Measurements from ENCODE around the gene NHERF2. TPM values are rescaled to one million over a fixed set of nuclear protein-coding genes. Genes with fewer than 3 reads are reported as not detected.
A peak's percentile ranks its signal among the peaks of the same experiment; 100 is the strongest.

NHERF2 gene
- total and polyA plus RNA-seq, 7 donors: 61.6 to 156 (median 86.8) TPM

DNA sequence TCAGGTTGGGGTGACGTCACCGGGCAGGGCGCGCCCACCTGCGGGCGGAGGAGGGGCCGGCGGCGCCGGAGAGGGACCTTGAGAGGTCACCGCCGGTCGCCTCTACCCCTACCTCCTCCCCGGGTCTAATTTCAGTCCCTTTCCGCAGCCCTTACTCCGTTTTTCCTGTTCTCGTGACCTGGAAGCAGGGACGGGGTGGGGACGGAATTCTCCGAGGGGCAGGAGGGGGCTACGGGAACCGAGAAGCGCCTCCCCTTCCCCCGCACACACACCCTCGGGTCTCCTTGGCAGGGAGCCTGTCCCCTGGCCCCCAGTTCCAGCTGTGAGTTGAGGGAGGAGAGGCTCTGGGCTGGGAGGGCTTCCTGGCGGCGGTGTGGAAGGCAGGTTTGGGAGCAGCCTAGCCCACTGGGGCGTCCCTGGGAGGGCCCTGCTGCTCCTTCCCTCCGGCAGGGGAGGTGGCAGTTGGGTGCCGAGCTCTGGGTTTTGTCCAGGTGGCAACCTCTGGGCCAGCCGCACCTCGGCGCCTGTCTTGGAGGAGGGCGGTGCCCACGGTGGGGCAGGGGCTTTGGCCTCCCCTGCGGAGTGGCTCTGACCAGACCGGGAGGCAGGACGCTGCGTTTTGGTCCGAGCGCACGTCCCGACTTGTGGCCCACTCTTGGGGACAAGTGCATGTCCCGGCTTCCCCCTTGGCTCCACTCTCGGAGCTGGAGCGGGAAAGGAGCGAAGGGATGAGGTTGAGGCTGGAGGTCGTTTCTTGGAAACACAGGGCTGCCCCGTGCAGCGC, 36.2 kb upstream of the NHERF2 start:
- H3K27me3 ChIP-seq (ENCODE audit: insufficient read depth in 3 of 3, low read length in 2 of 3): peaks cover 0 to 34% (median 20%) of the 10 kb centered on the region in 3 donors
- ATAC-seq: no peak
- no peaks in the 10 kb centered on the region for H3K9me3 ChIP-seq

DNA sequence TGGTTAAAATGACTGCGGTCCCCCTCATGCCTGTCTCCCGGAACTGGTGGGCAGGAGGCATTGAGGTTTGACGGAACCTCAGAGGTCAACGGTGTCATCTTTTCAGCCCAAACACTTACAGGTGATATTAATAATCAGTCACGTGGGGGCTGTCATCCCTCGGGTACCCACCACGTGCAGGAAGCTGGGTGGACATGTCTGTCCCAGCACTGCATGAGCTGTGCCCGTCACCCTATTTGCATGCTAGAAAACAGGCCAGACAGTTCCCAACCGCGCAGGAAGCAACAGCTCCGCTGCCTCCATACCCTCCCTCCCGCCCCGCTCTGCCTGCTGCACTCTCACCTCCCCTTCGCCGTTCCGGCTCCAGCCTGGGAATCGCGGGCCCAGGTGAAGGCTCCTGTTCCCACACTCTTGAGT, 35.6 kb upstream of the NHERF2 start:
- 15 to 18% (median 18%) methylated on average over 17 to 18 of the region's 18 CpGs for WGBS, 3 donors

More for the DNA sequence above, 36.2 kb upstream of the NHERF2 start:
- peaks cover 13% of the 10 kb centered on the region for H3K4me1 ChIP-seq
- peaks cover 4 to 18% of the 10 kb centered on the region in 2 donors for H3K36me3 ChIP-seq (ENCODE audit: insufficient read depth in 1 of 2, low read depth in 1 of 2)
- H3K27ac ChIP-seq: no peak overlapping the region
- 2 to 5% (median 4%) methylated on average over 31 to 50 of the region's 50 CpGs for WGBS, 3 donors
- intact Hi-C loops (cut with DNase I): no loop called here
- no peak for DNase-seq
- peak overlapping the region; percentile 1 for H3K4me3 ChIP-seq
- TF ChIP-seq, protein P1, sequence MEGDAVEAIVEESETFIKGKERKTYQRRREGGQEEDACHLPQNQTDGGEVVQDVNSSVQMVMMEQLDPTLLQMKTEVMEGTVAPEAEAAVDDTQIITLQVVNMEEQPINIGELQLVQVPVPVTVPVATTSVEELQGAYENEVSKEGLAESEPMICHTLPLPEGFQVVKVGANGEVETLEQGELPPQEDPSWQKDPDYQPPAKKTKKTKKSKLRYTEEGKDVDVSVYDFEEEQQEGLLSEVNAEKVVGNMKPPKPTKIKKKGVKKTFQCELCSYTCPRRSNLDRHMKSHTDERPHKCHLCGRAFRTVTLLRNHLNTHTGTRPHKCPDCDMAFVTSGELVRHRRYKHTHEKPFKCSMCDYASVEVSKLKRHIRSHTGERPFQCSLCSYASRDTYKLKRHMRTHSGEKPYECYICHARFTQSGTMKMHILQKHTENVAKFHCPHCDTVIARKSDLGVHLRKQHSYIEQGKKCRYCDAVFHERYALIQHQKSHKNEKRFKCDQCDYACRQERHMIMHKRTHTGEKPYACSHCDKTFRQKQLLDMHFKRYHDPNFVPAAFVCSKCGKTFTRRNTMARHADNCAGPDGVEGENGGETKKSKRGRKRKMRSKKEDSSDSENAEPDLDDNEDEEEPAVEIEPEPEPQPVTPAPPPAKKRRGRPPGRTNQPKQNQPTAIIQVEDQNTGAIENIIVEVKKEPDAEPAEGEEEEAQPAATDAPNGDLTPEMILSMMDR (IDR thresholded peaks at IDR 0.05): no peak

DNA sequence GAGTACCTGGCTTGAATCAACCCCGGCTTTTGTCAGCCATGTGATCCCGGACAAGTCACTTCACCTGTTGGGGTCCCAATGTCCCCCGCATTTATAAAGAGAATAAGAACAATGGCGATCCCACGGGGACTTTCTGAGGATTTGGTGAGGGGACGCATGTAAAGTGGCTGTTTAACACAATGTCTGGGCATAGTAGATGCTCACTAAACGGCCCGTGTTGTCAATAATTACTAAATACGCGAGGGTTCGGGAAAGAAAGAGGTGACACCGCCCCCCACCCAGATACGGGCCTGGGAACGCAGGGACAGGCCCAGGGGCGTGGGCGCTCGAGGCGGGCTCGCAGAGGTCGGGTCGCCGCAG, 35.1 kb upstream of the NHERF2 start:
- 16 to 19% (median 18%) methylated on average over 20 to 22 of the region's 22 CpGs for WGBS, 3 donors
- intact Hi-C loops (cut with DNase I): no loop called here
- Histone ChIP-seq H3K9me3 (no peaks in the 10 kb centered on the region), H3K27ac (no peak overlapping the region), H3K36me3 (ENCODE audit: insufficient read depth in 1 of 2, low read depth in 1 of 2) (peaks cover 0 to 8% of the 10 kb centered on the region in 2 donors), H3K27me3 (ENCODE audit: insufficient read depth in 3 of 3, low read length in 2 of 3) (peaks cover 0 to 34% (median 20%) of the 10 kb centered on the region in 3 donors), H3K4me1 (peaks cover 13% of the 10 kb centered on the region), H3K4me3 (peak overlapping the region; percentile 62)
- DNase-seq (peak in 1 of 2 donors; percentile 10), ATAC-seq (no peak)
- TF ChIP-seq, protein P1 (IDR thresholded peaks at IDR 0.05): no peak

More for the DNA sequence above, 35.6 kb upstream of the NHERF2 start:
- DNase-seq: no peak
- H3K4me3 ChIP-seq: peak overlapping the region; percentile 7
- TF ChIP-seq, protein P1 (IDR thresholded peaks at IDR 0.05): no peak
- peaks cover 13% of the 10 kb centered on the region for H3K4me1 ChIP-seq
- intact Hi-C loops (cut with DNase I): no loop called here
- H3K9me3 ChIP-seq: no peaks in the 10 kb centered on the region
- ATAC-seq: peak in 1 of 4 donors; percentile 7
- peaks cover 0 to 34% (median 20%) of the 10 kb centered on the region in 3 donors for H3K27me3 ChIP-seq (ENCODE audit: insufficient read depth in 3 of 3, low read length in 2 of 3)
- H3K27ac ChIP-seq: no peak overlapping the region
- peaks cover 0 to 12% of the 10 kb centered on the region in 2 donors for H3K36me3 ChIP-seq (ENCODE audit: insufficient read depth in 1 of 2, low read depth in 1 of 2)

DNA sequence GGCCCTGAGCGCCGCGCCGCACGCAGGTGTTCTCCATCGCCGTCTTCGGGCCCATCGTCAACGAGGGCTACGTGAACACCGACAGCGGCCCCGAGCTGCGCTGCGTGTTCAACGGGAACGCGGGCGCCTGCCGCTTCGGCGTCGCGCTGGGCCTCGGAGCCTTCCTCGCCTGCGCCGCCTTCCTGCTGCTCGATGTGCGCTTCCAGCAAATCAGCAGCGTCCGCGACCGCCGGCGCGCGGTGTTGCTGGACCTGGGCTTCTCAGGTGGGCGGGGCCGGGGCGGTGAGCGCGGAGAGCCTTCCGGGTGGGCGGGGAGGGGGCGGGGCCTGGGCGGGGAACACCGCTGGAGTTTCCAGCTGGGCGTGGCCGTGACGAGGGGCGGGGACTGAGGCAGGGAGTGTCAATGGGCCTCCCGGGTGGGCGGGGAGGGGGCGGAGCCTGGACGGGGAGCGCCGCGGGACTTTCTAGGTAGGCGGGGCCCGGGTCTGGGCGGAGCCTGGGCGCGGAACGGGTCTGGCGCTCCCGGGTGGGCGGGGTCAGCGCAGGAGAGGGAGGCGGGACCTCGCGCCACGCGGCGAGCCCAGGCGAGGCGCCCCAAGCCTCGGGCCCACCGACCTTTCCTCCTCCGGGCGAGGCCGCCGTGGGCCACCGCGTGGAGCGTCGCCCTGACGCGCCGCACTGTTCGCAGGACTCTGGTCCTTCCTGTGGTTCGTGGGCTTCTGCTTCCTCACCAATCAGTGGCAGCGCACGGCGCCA, 34.6 kb upstream of the NHERF2 start:
- H3K27me3 ChIP-seq (ENCODE audit: insufficient read depth in 3 of 3, low read length in 2 of 3): peaks cover 0 to 34% (median 20%) of the 10 kb centered on the region in 3 donors
- intact Hi-C loops (cut with DNase I): no loop called here
- H3K36me3 ChIP-seq (ENCODE audit: insufficient read depth in 1 of 2, low read depth in 1 of 2): peaks cover 2 to 7% of the 10 kb centered on the region in 2 donors
- peaks cover 17% of the 10 kb centered on the region for H3K4me1 ChIP-seq
- TF ChIP-seq, protein P1 (IDR thresholded peaks at IDR 0.05): no peak
- WGBS, 3 donors: 3 to 4% (median 4%) methylated on average over 39 to 96 of the region's 96 CpGs
- peak; percentile 92 to 94 (median 92) for ATAC-seq
- no peaks in the 10 kb centered on the region for H3K9me3 ChIP-seq
- peak overlapping the region; percentile 62 for H3K4me3 ChIP-seq
- DNase-seq: peak; percentile 96 to 98
- H3K27ac ChIP-seq: no peak overlapping the region

Data from psoas muscle (tissue), 8 donors.